ENCODE results near the gene C5orf58. TPM values are rescaled to one million over a fixed set of nuclear protein-coding genes. Genes with fewer than 3 reads are reported as not detected.

Gene C5orf58
- polyA plus RNA-seq (ENCODE audit: insufficient read length in 4 of 4), result under 1 TPM in 3 of 4 donors, not detected in 1; 0.11 to 0.49 (median 0.20) TPM

GRCh38 chr5:170232786-170233185 lies at the start of gene C5orf58:
C5orf58 (plus strand) TSS chr5:170232985; CDS start chr5:170234977, 1,992 bp downstream.
- DNase-seq (ENCODE audit: low read depth in 4 of 4, low spot score in 2 of 4), result no peak

- peak; percentile 28 to 50 (median 33) for DNase-seq (ENCODE audit: low read depth in 4 of 4, low spot score in 2 of 4)
Measured at GRCh38 chr5:170183816-170184687, 48.7 kb upstream of the C5orf58 start.

- DNase-seq (ENCODE audit: low read depth in 4 of 4, low spot score in 2 of 4), result no peak
Measured at GRCh38 chr5:170184737-170185136, 48.0 kb upstream of the C5orf58 start.

- no peak for DNase-seq (ENCODE audit: low read depth in 4 of 4, low spot score in 2 of 4)
Measured at GRCh38 chr5:170186156-170186555, 46.6 kb upstream of the C5orf58 start.

GRCh38 chr5:170186856-170187255 lies 45.9 kb upstream of the C5orf58 start:
- no peak for DNase-seq (ENCODE audit: low read depth in 4 of 4, low spot score in 2 of 4)

GRCh38 chr5:170190436-170191134 lies 42.2 kb upstream of the C5orf58 start:
- no peak for DNase-seq (ENCODE audit: low read depth in 4 of 4, low spot score in 2 of 4)

- DNase-seq (ENCODE audit: low read depth in 4 of 4, low spot score in 2 of 4), result no peak
Measured at GRCh38 chr5:170192829-170193228, 40.0 kb upstream of the C5orf58 start.

- no peak for DNase-seq (ENCODE audit: low read depth in 4 of 4, low spot score in 2 of 4)
Measured at GRCh38 chr5:170195961-170196360, 36.8 kb upstream of the C5orf58 start.

- no peak for DNase-seq (ENCODE audit: low read depth in 4 of 4, low spot score in 2 of 4)
Measured at GRCh38 chr5:170200876-170201275, 31.9 kb upstream of the C5orf58 start.

GRCh38 chr5:170201311-170201710 lies 31.5 kb upstream of the C5orf58 start:
- DNase-seq (ENCODE audit: low read depth in 4 of 4, low spot score in 2 of 4), result no peak

- no peak for DNase-seq (ENCODE audit: low read depth in 4 of 4, low spot score in 2 of 4)
Measured at GRCh38 chr5:170202117-170202516, 30.7 kb upstream of the C5orf58 start.

- DNase-seq (ENCODE audit: low read depth in 4 of 4, low spot score in 2 of 4), result no peak
Measured at GRCh38 chr5:170204202-170204601, 28.6 kb upstream of the C5orf58 start.

GRCh38 chr5:170206216-170206615 lies 26.6 kb upstream of the C5orf58 start:
- DNase-seq (ENCODE audit: low read depth in 4 of 4, low spot score in 2 of 4), result no peak

GRCh38 chr5:170206958-170207357 lies 25.8 kb upstream of the C5orf58 start:
- no peak for DNase-seq (ENCODE audit: low read depth in 4 of 4, low spot score in 2 of 4)

GRCh38 chr5:170211575-170212334 lies 21.0 kb upstream of the C5orf58 start:
- no peak for DNase-seq (ENCODE audit: low read depth in 4 of 4, low spot score in 2 of 4)

GRCh38 chr5:170216257-170216864 lies 16.4 kb upstream of the C5orf58 start:
- DNase-seq (ENCODE audit: low read depth in 4 of 4, low spot score in 2 of 4), result peak in 1 of 4 donors; percentile 58

GRCh38 chr5:170217831-170218230 lies 15.0 kb upstream of the C5orf58 start:
- no peak for DNase-seq (ENCODE audit: low read depth in 4 of 4, low spot score in 2 of 4)

GRCh38 chr5:170218726-170219125 lies 14.1 kb upstream of the C5orf58 start:
- no peak for DNase-seq (ENCODE audit: low read depth in 4 of 4, low spot score in 2 of 4)

- DNase-seq (ENCODE audit: low read depth in 4 of 4, low spot score in 2 of 4), result no peak
Measured at GRCh38 chr5:170219615-170220014, 13.2 kb upstream of the C5orf58 start.

GRCh38 chr5:170220191-170220590 lies 12.6 kb upstream of the C5orf58 start:
- no peak for DNase-seq (ENCODE audit: low read depth in 4 of 4, low spot score in 2 of 4)
